HG03064 (cell line): Measurements from ENCODE around the gene TAOK2.

ENCODE experiments used
- ATAC-seq: cut with Tn5 transposase; IDR thresholded peaks from one replicate; pipeline ENCODE4 v1.9.1; 2021; ENCODE audit warnings: low read depth; ENCODE audit not compliant: unreplicated experiment

TAOK2 gene

DNA sequence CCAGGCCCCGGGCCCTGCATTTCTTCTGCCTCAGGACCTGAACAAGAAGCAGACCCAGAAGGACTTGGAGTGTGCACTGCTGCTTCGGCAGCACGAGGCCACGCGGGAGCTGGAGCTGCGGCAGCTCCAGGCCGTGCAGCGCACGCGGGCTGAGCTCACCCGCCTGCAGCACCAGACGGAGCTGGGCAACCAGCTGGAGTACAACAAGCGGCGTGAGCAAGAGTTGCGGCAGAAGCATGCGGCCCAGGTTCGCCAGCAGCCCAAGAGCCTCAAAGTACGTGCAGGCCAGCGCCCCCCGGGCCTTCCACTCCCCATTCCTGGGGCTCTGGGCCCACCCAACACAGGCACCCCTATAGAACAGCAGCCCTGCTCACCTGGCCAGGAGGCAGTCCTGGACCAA is 12.6 kb downstream of the TAOK2 start:
- no peak for ATAC-seq

GRCh38 chr16:29986931-29987330 is 13.3 kb downstream of the TAOK2 start:
- ATAC-seq: no peak

DNA sequence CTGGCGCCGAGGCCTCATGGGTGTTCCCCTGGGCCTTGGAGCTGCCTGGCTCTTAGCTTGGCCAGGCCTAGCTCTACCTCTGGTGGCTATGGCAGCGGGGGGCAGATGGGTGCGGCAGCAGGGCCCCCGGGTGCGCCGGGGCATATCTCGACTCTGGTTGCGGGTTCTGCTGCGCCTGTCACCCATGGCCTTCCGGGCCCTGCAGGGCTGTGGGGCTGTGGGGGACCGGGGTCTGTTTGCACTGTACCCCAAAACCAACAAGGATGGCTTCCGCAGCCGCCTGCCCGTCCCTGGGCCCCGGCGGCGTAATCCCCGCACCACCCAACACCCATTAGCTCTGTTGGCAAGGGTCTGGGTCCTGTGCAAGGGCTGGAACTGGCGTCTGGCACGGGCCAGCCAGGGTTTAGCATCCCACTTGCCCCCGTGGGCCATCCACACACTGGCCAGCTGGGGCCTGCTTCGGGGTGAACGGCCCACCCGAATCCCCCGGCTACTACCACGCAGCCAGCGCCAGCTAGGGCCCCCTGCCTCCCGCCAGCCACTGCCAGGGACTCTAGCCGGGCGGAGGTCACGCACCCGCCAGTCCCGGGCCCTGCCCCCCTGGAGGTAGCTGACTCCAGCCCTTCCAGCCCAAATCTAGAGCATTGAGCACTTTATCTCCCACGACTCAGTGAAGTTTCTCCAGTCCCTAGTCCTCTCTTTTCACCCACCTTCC is 13.9 kb downstream of the TAOK2 start:
- ATAC-seq: no peak

- ATAC-seq: no peak
Measured at GRCh38 chr16:29988346-29989075, 14.8 kb downstream of the TAOK2 start.

- ATAC-seq: no peak
Measured at GRCh38 chr16:29989111-29989858, 15.6 kb downstream of the TAOK2 start.

- ATAC-seq: no peak
Measured at GRCh38 chr16:29990034-29990433, 16.4 kb downstream of the TAOK2 start.

GRCh38 chr16:29990883-29991570 is 17.4 kb downstream of the TAOK2 start:
- no peak for ATAC-seq

DNA sequence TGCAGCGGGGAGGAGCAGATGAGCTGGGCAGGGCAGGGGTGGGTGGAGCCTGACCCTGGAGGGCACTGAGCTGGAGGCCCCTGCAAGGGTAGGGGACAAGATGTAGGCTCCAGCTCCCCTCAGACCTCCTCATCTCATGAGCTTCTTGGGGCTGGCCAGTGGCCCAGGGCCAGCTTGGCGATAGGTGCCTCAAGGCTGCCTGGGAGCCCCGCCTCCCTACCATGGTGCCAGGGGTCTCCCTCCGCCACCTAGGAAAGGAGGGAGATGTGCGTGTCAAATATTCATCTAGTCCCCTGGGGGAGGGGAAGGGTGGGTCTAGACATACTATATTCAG is 17.9 kb downstream of the TAOK2 start:
- ATAC-seq: no peak

GRCh38 chr16:29992344-29992967 is 18.8 kb downstream of the TAOK2 start:
- ATAC-seq: no peak

DNA sequence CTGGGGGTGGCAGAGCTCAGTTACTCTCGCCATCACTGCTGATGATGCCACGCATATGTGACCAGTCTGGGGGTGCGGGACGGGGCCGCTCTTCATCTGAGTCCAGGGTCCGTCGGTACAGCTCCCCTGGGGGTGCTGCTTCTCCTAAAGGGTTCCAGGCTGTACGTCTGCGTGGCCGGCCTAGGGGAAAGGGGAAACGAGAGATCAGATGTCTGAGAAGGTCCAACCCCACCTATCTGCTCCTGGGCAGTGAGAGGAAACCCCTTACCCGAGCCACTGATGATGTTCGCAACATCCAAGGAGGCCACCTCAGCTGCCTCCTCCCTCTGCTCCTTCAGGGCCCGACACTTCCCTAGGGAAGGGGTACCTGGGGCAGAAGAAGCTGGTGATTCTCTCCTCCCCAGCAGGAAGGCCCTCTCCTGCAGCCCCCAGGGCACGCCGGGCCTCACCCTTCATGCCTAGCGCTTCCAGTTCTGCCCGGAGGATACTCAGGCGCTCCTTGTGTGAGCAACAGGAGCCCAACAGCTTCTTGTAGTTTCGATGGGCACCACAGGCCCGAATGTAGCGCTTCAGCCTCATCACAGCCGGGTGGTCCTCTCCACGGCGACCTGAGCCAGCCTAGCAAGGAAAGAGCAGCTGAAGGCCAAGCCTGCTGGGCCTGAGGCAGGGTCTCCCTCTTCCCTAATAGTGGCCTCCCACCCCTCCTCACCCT is 19.7 kb downstream of the TAOK2 start:
- no peak for ATAC-seq

- ATAC-seq: no peak
Measured at GRCh38 chr16:29993903-29994599, 20.4 kb downstream of the TAOK2 start.

GRCh38 chr16:29994600-29995323 is 21.1 kb downstream of the TAOK2 start:
- ATAC-seq: no peak

DNA sequence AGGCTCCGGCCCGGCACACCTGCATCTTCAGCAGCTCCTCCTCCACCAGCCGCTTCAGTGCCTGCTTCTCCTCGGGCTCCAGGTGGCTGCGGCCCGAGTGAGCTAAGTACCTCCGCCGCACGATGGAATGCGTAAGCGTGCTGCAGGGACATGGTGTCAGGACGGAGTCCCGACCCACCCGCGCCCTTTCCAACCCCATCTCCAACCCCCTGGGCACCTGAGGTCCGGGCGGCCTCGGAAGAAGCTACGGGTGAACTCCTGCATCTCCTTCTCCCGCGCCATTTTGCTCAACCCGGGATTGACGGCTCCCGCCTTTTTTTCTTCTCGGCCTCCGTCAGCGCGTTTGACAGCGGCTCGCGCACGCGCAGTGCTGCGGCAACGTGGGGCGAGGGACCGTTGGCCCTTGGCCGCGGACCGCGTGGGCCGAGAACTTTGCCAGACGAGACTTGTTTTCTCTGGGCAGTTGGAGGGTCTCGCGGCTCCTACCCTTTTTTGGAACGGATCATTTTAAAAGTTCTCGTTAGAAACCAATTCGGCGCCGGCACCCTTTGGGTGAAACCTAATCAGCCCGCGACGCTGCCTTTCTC is 21.7 kb downstream of the TAOK2 start, which contains the start of gene HIRIP3:
Gene HIRIP3 (minus strand): TSS at position 294 of the 587 bp plus-strand sequence. CDS start 12 bp downstream, at position 282.
- no peak for ATAC-seq

DNA sequence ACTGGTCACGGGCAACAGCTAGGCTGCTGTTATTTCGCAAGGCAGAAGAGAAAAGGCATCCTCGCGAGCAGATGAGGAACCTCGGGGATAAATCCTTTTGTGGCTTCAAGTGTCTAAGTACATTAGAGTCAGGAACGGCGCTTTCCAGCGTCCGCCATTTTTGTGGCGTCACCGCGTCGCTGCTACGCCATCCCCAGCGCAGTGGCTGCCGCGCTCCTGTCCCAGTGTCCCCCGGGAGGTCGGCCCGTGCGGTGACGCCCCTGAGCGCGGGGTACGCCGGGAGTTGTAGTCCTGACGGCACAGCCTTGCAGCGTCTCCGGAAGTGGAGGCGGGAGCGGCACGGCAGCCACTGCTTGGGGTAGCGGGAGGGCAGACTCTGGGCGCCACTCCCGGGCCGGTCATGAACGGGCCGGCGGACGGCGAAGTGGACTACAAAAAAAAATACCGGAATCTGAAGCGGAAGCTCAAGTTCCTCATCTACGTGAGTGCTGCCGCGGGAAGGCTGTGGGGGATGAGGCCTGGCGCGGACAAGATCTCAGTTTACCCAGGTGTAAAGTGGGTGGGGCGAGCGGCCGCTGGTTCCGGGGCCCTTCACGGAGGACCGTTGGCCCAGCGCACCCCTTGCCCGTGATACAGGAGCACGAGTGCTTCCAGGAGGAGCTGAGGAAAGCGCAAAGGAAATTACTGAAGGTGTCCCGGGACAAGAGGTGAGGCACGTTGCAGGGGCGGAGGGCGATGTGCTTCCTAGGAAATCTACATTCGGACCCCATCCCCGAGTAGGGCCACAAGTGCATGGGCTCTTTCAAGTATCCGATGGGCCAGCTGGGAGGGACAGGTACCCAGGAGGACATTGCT is 22.5 kb downstream of the TAOK2 start, which contains the start of gene INO80E:
Gene INO80E (plus strand): TSS at position 331 of the 855 bp plus-strand sequence. CDS start 70 bp downstream, at position 401.
- ATAC-seq: peak; percentile 76

GRCh38 chr16:29996766-29997250 is 23.1 kb downstream of the TAOK2 start:
- no peak for ATAC-seq

DNA sequence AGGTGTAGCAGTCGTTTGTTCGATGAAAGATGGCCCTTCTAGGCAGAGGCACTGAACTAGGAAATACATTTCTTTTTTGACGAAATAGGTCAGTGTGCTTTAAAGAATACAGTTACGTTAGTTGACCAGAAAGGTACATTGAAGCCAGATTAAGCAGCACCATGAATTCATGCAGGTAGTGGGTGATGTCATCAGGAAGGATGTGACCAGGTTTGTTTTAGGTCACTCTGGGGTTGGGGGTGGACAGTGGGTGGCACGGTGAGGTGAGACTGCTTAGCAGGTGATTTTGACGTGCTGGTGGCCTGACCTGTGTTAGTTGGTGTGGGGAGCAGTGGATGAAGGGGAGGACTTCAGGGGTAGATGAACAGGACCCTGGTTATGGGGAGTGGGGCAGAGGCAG is 25.9 kb downstream of the TAOK2 start:
- ATAC-seq: no peak
